OCI-LY1 (cell line): Measurements from ENCODE around the gene TFPI2.

ENCODE experiments used
- CTCF ChIP-seq: fragments of 200-600 bp; sonication (generic), shearing (Covaris generic); IDR thresholded peaks from 2 replicates; pipeline ENCODE4 v1.5.1; 2017; ENCODE audit warnings: mild to moderate bottlenecking, antibody characterized with exemption, low read length, moderate library complexity, mixed read lengths
- EZH2 ChIP-seq: fragments of 200-600 bp; sonication (generic), shearing (Covaris generic); IDR thresholded peaks from 2 replicates; pipeline ENCODE4 v1.8.0; 2017; ENCODE audit warnings: borderline replicate concordance, mixed run types, mild to moderate bottlenecking, antibody characterized with exemption, low read length, moderate library complexity, mixed read lengths

GRCh38 chr7:93855797-93856196 lies 34.8 kb downstream of the TFPI2 start:
- no peak for TF ChIP-seq CTCF
- no peak for TF ChIP-seq EZH2
